AG08395 (cell line): ENCODE measurements around the gene DAB2IP.

Source experiments
- DNase-seq: peaks from one replicate; pipeline ENCODE4 v3.0.0; 2012; ENCODE audit warnings: mixed read lengths, low spot score

DAB2IP gene

GRCh38 chr9:121703014-121703734, 51.7 kb downstream of the DAB2IP start:
- DNase-seq: no peak

GRCh38 chr9:121704281-121704680, 52.8 kb downstream of the DAB2IP start:
- no peak for DNase-seq

GRCh38 chr9:121706149-121706750, 54.8 kb downstream of the DAB2IP start:
- DNase-seq: no peak

GRCh38 chr9:121707477-121708424, 56.3 kb downstream of the DAB2IP start:
- DNase-seq: peak; percentile 18

GRCh38 chr9:121708768-121709488, 57.5 kb downstream of the DAB2IP start:
- no peak for DNase-seq

GRCh38 chr9:121709798-121710197, 58.4 kb downstream of the DAB2IP start:
- DNase-seq: no peak

- DNase-seq: no peak
Measured at GRCh38 chr9:121711281-121711680, 59.8 kb downstream of the DAB2IP start.

GRCh38 chr9:121711797-121712196, 60.4 kb downstream of the DAB2IP start:
- DNase-seq: no peak

- no peak for DNase-seq
Measured at GRCh38 chr9:121713400-121714070, 62.1 kb downstream of the DAB2IP start.

GRCh38 chr9:121714075-121714705, 62.8 kb downstream of the DAB2IP start:
- no peak for DNase-seq

- DNase-seq: no peak
Measured at GRCh38 chr9:121714873-121715272, 63.4 kb downstream of the DAB2IP start.

GRCh38 chr9:121717141-121717991, 65.9 kb downstream of the DAB2IP start:
- DNase-seq: peak; percentile 21

- peak; percentile 87 for DNase-seq
Measured at GRCh38 chr9:121718084-121718483, 66.7 kb downstream of the DAB2IP start.

- no peak for DNase-seq
Measured at GRCh38 chr9:121718501-121718900, 67.1 kb downstream of the DAB2IP start.

- no peak for DNase-seq
Measured at GRCh38 chr9:121720311-121721057, 69.0 kb downstream of the DAB2IP start.

- no peak for DNase-seq
Measured at GRCh38 chr9:121721058-121721350, 69.6 kb downstream of the DAB2IP start.

- peak; percentile 47 for DNase-seq
Measured at GRCh38 chr9:121721770-121722169, 70.3 kb downstream of the DAB2IP start.

- DNase-seq: peak; percentile 95
Measured at GRCh38 chr9:121725008-121725775, 73.8 kb downstream of the DAB2IP start.
